Stromal cell of bone marrow (primary cell): ENCODE data around the gene RNF187.
"Not testable (repeated sequence)": the region's sequence is repeated elsewhere in the genome, so short reads cannot be mapped to it uniquely, and the experiment has no call there.

Experiments used
- DNase-seq: peaks from one replicate; pipeline ENCODE4 v3.0.0-alpha.2; 2012; ENCODE audit warnings: low read depth

RNF187 gene

DNA sequence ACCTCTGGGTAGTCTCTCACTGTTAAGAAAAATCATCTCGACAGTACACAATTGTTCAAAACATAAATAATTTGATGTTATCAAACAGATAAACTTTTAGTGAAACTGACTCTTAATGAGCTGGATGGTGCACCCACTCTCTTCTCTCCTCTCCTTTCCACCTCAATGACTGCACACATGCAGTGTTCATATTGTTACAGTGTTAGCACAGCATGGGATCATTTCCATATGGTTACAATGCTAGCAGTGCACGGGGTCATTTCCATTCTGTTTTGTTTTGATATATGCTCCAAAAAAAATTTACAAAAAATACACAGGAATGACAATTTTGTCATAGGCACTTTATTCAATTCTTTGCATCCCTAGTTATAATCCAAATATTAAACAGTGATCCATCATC lies 26.4 kb upstream of the RNF187 start:
- DNase-seq, result no peak

DNA sequence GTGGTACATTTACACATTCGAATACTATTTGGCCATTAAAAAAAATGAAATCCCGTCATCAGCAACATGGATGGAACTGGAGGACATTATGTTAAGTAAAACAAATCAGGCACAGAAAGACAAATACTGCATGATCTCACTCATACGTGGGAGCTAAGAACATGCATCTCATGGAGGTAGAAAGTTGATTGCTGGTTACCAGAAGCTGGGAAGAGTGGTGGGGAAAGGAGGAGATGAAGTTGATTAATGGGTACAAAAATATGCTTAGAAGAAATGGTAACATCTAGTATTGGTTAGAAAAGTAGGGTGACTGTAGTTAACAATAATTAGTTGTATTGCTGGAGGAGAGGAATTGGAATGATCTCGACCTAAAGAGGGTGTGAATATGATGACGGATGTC lies 24.6 kb upstream of the RNF187 start:
- DNase-seq, result no peak

DNA sequence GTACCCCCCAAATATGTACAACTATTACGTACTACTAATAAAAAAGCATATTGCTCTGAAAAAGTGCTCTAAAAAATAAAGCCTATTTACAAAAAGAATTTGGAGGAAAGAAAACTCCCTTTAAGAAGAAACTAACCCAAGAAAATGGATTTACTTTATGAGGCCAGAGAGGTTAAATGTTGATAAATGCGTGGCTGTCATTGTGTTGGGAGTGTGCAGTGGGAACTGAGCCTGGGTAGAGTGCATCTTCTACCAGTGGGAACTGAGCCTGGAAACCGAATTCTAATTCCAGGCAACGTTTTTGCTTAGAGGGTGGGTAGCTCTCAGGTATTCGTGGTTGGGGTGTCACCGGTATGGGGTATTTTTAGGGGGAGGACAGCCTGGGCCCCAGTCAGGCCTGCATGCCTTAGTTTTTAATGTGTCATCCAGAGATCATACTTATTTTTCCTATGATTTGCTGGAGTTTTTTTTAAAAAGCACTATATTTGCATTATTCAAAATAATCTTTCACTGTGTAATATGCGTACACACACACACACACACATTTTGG lies 24.1 kb upstream of the RNF187 start:
- no peak for DNase-seq

DNA sequence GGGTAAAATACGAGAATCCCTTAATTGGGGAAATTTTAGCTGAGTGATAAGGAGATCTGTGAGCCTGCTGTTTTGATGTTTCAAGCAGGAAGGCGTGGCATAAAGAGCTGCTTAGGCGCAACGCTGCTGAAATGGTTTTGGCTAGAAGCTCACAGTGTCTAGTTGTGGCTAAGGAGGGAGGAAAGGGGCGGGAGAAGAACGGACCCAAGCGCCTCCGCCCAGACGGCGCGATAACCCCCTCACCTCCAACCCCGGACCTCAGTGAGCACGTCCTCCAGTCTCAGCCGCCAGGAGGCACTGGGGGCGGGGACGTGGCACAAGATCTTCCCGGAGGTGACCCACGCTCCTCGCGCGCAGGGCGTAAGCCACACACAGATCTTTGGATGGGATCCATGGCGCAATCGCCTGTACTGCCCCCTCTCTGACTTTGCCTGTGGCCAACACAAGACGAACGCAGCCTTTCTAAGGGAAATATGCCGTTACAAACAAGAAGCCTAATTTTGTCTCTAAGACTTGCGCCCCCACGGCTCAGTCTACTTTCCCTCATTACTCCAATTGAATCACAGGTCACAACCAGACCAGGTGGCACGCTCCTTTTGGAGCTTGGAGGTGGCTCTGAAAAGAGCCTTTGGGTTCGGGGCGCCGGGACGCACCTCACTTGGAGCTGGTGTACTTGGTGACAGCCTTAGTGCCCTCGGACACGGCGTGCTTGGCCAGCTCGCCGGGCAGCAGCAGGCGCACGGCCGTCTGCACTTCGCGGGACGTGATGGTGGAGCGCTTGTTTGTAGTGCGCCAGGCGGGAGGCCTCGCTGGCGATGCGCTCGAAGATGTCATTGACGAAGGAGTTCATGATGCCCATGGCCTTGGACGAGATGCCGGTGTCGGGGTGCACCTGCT lies 23.4 kb upstream of the RNF187 start:
- no peak for DNase-seq

DNA sequence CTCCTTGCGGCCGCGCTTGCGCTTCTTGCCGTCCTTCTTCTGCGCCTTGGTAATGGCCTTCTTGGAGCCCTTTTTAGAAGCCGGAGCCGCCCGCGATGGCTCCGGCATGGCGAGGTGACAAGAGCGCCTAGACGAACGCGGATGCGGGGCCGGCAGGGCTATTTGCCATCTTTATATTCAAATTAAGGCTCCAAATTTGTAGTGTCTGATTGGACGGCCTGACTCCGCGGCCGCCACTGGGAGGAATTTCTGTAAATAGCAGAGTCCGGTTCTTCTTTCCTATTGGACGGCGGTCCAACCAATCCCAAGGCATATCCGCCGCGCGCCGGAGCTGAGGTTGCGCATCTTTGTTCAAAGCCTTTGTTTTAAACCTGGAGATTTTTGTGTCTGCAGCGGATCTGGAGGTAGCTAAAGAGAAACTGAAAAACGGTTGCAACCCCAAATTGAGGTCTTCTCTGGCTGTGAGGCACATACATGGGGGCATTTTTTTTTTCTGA lies 22.6 kb upstream of the RNF187 start:
- peak; percentile 59 for DNase-seq

DNA sequence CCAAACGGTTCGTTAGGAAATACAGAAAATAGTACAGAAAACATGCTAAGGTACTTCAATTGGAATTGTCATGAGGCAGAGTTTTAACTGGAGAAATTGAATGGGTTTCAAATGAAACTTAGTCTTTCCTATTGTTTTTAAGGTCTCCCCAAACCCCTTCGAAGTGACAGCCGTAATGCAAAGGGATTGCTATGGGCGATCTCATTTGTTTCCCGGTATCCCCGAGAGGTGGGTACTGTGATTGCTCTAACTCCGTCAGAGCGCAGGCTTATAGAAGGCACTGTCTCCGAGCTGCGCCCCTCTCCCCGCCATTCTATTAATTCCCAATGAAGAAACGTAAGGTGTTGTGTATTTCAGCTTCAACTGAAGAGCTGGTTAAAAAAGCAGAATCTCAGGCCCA lies 22.0 kb upstream of the RNF187 start:
- no peak for DNase-seq

DNA sequence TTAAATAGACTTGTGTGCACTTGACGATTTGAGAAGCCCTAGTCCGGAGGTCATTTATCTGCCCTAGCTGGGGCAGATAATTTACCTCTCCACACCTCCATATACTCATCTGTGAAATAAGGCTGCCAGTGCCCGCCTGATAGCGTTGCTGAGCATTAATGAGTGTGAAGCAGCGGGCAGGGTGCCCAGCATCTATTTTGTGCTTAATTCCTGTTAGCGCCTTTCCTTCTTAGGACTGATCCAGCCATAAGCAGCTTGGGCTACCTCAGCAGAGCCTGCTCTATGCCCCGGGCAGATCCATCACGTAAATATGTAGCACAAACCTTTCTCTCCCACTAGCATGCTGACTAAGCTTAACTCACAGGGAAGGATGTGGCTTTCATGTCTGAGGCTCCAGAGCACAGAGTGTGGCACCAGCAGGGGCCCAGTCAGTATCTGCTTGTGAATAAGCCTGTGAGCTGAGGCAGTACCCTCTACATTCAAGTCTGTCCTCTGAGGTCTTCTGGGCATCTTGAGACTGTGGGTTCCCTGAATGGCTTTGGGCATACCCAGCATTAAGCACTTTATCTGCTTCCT lies 21.5 kb upstream of the RNF187 start:
- DNase-seq, result no peak

DNA sequence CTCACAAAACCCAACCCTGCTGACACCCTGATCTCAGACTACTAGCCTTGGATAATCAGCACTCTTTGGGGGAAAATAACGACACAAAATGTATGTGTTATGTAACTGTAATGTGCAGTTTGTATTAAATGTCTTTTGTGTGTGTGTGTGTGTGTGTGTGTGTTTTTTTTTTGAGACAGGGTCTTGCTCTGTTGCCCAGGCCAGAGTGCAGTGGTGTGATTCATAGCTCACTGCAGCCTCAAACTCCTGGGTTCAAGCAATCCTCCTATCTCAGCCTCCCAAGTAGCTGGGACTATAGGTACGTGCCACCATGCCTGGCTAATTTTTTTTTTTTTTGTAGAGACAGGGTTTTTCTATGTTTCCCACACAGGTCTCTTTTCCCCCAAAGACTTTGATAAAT lies 19.0 kb upstream of the RNF187 start:
- DNase-seq, result not testable (repeated sequence)

DNA sequence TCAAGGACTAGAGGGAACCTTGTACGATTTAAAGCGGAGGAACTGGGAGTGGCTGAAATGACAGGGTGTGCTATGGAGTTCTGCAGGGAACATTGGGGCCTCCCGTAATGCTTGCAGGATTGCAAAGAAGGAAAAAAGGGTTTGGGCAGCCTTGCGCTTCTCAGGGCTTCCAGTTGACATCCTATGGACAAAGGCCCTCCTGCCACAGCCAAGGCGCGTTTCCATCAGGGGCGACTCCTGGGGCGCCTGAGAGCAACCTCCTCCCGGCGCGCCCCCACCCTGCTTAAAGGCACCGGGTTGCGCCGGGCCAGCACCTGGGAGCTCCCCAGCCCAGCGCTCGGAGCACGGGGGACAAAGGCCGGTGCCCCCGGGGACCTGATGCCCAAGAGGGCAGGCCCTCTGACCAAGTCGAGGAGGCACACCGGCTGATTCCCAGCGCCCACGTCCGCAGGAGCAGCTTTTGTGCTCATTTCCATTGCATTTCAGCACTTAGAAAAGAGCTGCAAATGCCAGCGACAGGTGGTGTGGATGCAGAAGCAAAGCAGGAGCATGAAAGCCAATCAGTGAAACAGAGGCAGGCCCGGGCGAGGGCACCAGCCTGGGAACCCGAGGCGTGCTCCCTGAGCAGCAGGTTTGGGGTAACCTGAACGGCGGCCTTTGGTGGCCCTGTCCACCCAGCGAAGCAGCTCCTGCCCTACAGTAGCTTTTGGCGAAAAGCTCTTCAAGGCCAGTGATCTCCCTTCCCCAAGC lies 17.6 kb upstream of the RNF187 start:
- DNase-seq, result no peak

DNA sequence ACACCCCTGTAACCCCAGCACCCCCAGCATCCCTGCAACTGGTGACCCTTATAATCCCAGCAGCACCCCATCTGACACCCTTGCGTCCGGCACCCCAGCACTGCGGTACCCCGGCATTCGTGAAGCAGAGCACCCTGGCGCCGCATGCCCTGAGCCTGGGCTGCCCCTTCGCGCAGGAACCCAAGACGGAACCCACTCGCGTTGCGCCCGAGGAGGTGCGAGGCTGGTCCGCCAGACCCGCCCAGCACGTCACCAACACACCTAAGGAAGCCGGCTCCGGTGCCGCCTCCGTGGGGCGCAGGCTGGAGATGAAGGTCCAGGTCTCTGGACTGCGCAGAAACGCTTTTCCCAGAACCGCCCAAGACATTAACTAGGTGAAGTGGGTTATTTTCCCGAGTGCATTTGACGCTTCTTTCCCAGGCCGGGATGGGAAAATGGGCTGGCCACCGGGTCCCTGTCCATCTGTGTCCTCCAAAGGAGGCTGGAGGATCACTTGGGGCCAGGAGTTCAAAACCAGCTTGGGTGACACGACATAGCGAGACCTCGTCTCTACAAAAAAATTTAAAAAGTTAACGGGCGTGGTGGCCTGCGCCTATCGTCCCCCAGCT lies 15.9 kb upstream of the RNF187 start:
- DNase-seq, result no peak

DNA sequence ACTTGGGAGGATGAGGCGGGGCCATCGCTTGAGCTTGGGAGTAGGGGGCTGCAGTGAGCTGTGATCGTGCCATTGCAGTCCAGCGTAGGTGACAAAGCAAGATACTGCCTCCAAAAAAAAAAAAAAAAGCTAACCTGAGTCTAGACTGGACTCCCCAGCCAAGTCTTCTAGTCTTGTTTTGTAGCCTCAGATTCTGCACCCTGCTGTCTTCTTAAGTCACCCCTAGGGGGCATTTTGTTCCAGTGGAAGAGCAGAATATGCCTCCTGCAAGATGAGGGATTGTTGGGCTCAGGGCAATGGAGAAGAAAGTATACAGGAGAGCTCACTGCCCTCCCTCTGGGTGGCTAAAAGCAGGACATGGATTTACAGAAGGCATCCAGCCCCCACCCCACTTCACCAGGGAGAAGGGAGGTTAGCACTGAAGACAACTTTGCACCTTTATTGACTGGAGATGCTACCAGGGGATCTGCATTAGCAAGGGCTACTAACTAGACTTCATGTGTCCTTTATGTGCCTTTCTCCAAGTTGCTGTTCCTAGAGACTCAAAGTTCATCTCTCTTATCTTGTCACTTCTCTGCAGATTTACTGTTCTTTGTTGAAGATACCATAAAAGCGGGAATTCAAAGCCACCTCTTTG lies 15.3 kb upstream of the RNF187 start:
- no peak for DNase-seq

DNA sequence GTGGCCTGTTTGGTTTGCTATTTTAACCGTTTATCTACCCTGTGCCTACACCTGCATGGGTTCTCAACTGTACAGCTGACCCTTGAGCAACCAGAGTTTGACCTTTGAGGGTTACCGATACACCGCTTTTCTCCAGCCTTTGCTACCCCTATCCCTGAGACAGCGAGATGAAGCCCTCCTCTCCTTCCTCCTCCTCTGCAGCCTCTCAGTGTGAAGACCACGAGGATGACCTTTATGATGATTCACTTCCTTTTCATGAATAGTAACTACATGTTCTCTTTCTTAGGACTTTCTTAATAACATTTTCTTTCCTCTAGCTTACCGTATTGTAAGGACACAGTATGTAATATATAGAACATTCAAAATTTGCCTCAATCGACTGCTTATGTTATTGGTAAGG lies 14.5 kb upstream of the RNF187 start:
- DNase-seq, result no peak

DNA sequence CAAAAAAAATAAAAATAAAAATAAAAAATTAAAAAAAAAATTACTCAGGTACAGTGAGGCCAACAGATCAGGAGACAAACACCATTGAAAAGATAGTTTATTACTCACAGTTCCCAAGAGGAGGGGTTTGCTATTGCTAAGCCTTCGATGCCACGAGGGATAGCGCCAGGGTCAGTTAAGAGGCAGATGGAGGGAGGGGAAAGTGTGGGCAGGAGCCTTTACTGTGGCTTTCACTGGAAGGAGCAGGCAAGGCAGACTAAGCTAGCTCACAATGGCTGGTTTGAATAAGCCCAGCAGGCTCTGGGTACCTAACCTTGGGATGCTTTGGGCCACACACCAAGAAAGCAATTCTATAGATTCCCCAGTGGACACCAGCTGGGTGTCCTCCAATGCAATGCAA lies 12.7 kb upstream of the RNF187 start:
- no peak for DNase-seq

DNA sequence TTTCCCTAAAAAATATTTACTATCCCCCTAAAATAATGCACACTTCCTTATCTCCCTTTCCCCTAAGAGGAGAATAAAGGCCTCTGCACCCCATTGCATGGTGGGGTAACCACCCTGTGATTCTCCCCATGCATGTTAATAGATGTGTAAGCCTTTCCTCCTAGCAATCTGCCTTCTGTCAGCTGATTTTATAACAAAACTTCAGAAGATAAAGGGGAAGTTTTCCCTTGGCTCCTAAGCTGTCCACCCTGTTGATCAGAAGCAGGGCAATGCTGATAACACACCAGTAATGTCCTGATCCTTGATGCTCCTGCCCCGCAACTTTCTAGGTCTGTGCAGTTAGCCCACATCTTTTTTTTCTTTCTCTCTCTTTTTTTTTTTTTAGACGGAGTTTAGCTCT lies 11.4 kb upstream of the RNF187 start:
- no peak for DNase-seq

DNA sequence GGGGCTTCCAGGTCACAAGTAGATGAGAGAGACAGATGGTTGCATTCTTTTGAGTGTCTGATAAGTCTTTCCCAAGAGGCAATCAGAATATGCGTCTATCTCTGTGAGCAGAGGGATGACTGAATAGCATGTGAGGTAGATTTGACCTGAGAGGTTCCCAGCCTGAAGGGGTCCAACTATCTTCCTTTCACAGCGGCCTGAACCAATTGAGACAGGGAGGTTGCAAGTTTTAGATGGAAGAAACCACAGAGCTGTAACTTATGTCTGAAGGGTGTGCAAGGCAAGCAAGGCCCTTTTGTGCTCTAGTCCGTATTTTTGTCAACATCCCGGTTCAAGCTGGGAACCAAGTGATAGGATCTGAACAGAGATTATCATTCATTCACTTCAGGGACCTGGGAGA lies 9.9 kb upstream of the RNF187 start:
- DNase-seq, result no peak

DNA sequence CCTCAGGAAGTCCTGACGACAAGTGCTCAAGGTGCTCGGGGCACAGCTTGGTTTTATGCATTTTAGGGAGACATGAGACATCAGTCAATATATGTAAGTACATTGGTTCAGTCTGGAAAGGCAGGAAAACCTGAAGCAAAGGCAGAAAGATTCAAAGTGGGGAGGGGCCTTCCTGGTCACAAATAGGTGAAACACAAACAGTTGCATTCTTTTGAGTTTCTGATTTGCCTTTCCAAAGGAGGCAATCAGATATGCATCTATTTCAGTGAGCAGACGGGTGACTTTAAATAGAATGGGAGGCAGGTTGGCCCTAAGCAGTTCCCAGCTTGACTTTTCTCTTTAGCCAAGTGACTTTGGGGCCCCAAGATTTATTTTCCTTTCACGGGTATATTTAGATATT lies 8.9 kb upstream of the RNF187 start:
- DNase-seq, result no peak

DNA sequence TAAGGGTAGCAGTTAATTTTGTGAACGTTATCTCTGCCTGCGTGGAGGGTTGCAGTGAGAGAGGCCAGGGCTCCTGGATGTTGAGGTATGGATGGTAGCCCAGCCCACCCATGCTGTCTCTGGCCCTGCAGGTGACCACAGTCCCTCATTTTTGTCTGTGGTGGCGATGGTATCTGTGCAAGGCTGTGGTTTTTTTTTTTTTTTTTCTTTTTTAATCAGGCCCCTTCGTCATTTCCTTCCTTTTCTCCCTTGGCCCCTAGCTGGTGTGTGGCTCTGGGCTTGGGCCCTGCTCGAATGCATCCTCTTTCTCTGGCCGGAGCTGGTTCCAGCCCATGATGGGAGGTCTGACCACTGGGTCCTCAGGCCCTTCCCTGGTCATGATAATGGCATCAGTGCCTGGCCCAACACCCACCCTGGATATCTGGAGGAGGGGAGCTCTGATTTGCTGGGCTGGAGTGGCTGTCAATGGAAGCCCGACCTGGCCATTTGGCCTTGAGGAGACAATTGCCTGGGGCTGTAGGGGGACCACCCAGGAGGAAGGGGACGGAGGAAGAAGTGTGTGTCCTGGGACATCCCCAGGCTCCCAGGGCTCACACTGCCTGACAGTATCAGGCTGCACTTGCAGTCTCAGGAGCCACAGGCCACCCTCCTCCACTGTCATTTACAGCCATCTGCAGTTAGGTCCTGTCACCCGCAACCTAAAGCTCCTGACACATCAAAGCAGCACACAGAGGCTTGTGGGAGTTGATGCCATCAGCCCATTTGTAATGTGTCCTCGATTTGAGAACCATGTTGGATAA lies 8.1 kb upstream of the RNF187 start:
- no peak for DNase-seq

DNA sequence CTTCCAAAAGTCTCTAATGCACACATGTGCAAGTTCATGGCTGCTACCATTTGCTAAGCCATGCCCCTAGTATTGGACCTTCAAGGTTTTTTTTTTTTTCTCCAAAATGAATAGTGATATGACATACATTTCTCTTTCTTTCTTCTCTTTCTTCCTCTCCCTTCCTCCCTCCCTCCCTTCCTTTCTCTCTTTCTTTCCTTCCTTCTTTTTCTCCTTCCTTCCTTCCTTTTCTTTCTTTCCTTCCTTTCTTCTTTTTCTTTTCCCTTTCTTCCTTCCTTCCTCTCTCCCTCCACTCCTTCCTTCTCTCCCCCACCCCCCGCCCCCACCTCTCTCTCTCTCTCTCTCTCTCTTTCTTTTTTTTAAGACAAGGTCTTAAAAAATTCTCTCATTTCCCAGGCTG lies 3.4 kb upstream of the RNF187 start:
- no peak for DNase-seq

DNA sequence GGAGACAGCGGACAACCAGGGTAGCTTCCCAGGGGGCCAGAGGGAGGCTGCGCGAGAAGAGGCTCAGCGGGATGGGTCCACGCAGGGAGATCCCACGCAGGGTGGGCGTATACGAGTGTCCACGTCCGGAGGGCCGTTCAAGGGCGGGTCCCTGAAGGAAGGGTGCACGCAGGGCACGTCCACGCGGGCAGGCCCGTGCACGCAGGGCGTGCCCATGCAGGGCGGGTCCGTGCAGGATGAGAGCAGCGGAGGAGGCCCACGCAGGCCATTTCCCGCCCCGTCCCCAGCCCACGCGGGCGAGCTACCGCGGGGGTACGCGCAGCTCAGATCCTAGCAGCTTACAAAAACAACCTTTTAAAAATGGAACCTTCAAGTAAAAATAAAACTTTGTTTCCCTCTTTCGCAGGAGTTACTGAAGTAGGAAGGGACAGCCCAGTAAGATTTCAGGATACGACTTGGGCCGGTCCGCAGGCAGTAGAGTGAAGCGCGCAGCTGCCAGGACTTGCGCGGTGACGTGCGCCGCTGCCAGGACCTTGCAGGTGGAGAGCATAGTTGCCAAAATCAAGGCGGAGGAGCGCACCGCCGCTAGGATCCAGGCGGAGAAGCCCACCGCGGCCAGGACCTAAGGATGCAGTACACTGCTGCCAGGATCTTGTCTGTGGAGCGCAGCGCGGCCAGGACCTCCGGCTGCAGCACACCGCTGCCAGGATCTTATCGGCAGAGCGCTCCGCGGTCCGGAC lies 416 bp upstream of the RNF187 start:
- DNase-seq, result peak; percentile 68

DNA sequence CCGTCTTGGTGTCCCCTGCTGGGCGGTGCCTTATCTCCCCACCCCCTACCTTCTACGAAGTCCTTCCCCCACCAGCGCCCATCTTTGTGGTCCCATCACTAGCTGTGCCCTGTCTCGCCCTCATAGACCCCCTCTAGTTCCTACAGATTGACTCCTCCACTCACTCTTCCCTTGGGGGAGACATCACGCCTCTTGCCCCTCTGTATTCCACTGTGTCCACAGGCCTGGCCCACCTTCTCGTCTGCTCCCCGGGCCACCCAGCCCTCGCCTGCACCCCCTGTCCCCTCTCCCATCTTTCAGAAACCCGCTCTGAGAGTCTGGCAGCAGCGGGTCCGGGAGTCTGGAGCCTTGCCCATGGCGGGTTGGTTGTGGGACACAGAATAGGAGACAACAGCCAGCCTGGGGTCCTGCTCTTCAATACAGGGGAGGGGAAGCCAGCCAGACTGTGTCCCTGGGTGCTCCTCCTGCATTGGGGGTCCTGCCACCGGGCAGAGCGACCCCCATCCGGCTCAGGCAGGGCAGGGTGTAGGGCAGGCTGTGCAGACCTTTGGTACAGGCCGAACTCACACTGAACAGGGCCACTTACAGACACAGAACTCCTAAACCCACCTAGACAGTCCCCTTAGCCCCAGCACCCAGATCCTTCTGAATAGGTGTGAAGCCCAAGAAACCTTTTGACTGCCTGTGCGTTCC lies 1.1 kb downstream of the RNF187 start:
- no peak for DNase-seq
